Vagina (tissue), 2 donors: Measurements from ENCODE around the gene ZIC5.

Experiments
- POLR2A ChIP-seq, 2 donors: fragments of 450-650 bp; IDR thresholded peaks; one replicate each; pipeline ENCODE4 v1.6.1; 2017; ENCODE audit warnings: antibody characterized with exemption in 2 of 2, mild to moderate bottlenecking in 2 of 2, moderate library complexity in 2 of 2
- TF ChIP-seq, protein P1 (sequence below), 3 experiments: fragments of 450-650 bp in 2 of 3; fragments of 200-600 bp in 1 of 3; sonication (generic) in 1 of 3; IDR thresholded peaks; one replicate each; pipeline ENCODE4 v1.5.1; 2017 to 2019; ENCODE audit warnings: antibody characterized with exemption in 3 of 3, mild to moderate bottlenecking in 2 of 3, moderate library complexity in 2 of 3

DNA sequence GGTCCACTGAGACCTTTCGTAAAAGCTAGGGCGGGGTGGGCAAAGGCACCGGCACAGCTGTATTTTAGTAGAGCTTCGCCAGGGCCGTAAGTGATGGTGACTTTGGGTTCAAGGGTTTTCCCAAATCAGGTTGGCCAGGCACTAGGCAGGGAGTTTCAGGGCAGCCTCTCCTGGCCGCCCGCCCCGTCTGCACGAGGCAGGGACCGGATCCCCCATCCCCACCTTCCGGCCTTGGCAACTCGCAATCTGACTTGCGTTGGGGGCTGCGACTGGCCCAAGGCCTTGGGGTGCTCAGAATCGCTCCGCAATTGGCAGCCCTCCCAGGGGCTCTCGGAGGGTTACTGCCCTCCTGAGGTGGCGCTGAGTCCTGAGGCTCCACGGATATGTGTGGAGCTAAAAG is 4.1 kb upstream of the ZIC5 start:
- TF ChIP-seq, protein P1, sequence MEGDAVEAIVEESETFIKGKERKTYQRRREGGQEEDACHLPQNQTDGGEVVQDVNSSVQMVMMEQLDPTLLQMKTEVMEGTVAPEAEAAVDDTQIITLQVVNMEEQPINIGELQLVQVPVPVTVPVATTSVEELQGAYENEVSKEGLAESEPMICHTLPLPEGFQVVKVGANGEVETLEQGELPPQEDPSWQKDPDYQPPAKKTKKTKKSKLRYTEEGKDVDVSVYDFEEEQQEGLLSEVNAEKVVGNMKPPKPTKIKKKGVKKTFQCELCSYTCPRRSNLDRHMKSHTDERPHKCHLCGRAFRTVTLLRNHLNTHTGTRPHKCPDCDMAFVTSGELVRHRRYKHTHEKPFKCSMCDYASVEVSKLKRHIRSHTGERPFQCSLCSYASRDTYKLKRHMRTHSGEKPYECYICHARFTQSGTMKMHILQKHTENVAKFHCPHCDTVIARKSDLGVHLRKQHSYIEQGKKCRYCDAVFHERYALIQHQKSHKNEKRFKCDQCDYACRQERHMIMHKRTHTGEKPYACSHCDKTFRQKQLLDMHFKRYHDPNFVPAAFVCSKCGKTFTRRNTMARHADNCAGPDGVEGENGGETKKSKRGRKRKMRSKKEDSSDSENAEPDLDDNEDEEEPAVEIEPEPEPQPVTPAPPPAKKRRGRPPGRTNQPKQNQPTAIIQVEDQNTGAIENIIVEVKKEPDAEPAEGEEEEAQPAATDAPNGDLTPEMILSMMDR (IDR thresholded peaks at IDR 0.05), result no peak
- no peak for TF ChIP-seq POLR2A (IDR thresholded peaks at IDR 0.05)
